Right atrium auricular region (tissue), 2 donors: Measurements from ENCODE around the gene CAPZA1. TPM values are rescaled to one million over a fixed set of nuclear protein-coding genes. Genes with fewer than 3 reads are reported as not detected.

Source experiments
- DNase-seq: peaks from one replicate; pipeline ENCODE4 v3.0.0-alpha.2; 2019; ENCODE audit warnings: low spot score
- H3K27ac ChIP-seq, 2 donors: fragments of 200-600 bp; sonication (generic); 1 replicate in 1 of 2; 2 replicates in 1 of 2; pipeline ENCODE4 v1.5.1; 2016 to 2019
- H3K27me3 ChIP-seq, 2 donors: fragments of 200-600 bp; sonication (generic); one replicate each; pipeline versions ENCODE4 v1.5.1 to v1.6.0; 2017 to 2019
- H3K36me3 ChIP-seq: fragments of 200-600 bp; sonication (generic); one replicate; pipeline ENCODE4 v1.5.1; 2016
- H3K4me1 ChIP-seq, 2 donors: fragments of 200-600 bp; sonication (generic); one replicate each; pipeline versions ENCODE4 v1.5.1 to v1.6.0; 2017 to 2019
- H3K4me3 ChIP-seq, 2 donors: fragments of 200-600 bp; sonication (generic); 1 replicate in 1 of 2; 2 replicates in 1 of 2; pipeline ENCODE4 v1.5.1; 2017 to 2019; ENCODE audit warnings: mild to moderate bottlenecking in 1 of 2, moderate library complexity in 1 of 2
- H3K9me3 ChIP-seq, 2 donors: fragments of 200-600 bp; sonication (generic); one replicate each; pipeline ENCODE4 v1.5.1; 2019
- total RNA-seq, 2 donors: library from RNA; depleted of rRNA; stranded (reverse); fragments of >200 nt; gene quantifications; one replicate each; pipeline ENCODE4 v1.1.0, GENCODE V29; 2016
- TF ChIP-seq, protein P1 (sequence below), 2 donors: fragments of 200-600 bp; sonication (generic); IDR thresholded peaks; one replicate each; pipeline ENCODE4 v1.5.1; 2019; ENCODE audit warnings: antibody characterized with exemption in 2 of 2

Gene CAPZA1
- total RNA-seq, 2 donors from 2014 or later: 29.0 to 46.0 TPM

DNA sequence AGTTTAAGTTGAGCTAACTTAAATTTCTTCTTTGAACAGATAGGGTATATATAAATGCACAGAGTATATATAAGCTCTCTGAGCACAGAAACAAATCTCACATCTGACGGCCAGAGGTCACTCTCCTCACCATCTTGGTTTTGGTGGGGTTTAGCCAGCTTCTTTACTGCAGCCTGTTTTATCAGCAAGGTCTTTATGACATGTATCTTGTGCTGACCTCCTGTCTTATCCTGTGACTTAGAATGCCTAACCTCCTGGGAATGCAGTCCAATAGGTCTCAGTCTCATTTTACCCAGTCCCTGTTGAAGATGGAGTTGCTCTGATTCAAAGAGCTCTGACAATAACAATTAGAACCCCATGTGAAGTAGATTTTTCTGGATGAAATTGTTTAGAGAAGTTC, 53.2 kb downstream of the CAPZA1 start:
- Histone ChIP-seq H3K36me3 (peaks cover 22% of the 10 kb centered on the region), H3K27me3 (no peaks in the 10 kb centered on the region), H3K9me3 (no peaks in the 10 kb centered on the region), H3K4me1 (peaks cover 0 to 22% of the 10 kb centered on the region in 2 donors), H3K27ac (peak overlapping the region in 1 of 2 donors; percentile 79), H3K4me3 (no peak overlapping the region)
- TF ChIP-seq, protein P1, sequence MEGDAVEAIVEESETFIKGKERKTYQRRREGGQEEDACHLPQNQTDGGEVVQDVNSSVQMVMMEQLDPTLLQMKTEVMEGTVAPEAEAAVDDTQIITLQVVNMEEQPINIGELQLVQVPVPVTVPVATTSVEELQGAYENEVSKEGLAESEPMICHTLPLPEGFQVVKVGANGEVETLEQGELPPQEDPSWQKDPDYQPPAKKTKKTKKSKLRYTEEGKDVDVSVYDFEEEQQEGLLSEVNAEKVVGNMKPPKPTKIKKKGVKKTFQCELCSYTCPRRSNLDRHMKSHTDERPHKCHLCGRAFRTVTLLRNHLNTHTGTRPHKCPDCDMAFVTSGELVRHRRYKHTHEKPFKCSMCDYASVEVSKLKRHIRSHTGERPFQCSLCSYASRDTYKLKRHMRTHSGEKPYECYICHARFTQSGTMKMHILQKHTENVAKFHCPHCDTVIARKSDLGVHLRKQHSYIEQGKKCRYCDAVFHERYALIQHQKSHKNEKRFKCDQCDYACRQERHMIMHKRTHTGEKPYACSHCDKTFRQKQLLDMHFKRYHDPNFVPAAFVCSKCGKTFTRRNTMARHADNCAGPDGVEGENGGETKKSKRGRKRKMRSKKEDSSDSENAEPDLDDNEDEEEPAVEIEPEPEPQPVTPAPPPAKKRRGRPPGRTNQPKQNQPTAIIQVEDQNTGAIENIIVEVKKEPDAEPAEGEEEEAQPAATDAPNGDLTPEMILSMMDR (IDR thresholded peaks at IDR 0.05): no peak
- DNase-seq: no peak

DNA sequence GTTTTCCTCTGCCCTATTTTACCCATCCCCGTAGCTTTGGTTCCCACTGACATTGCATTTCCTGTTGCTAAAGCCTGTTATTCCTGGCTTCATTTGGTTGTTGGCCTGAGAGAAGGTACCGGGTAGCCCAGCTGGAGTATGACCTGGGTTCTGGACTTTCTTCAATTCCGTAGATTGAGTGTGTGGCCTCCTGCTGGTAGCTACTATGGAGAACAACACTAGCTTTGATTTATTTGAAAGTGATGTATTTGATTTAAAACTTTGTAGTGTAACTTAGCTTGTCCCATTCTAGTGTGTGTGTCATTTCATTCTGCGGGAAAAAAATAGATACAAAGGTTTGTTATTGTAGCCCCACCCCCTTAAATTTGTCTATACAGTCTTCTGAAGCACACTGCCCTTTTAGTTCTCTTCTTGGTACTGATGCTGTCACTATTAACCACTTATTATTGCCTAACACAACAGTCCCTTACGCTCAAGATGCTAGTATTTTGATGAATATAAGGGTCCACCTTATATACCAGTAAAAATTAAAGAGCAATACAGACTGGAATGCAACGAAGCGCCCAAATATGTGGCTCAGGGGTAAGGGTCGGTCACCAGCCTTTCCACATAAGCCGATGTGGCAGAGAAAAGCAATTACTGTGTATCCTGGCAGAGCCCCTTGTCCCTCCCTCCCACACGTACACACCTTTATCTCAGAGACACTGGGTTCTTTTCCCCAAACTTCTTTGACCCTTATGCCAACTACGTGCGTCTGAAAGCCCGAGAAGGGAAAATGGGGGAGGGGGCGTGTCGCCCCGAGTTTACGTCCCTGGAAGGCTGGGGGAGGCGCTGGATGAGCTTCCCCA, 54.2 kb downstream of the CAPZA1 start:
- Histone ChIP-seq H3K27me3 (no peaks in the 10 kb centered on the region), H3K4me3 (peak overlapping the region; percentile 61 to 81), H3K4me1 (peaks cover 0 to 22% of the 10 kb centered on the region in 2 donors), H3K27ac (peak overlapping the region; percentile 79 to 87), H3K36me3 (peaks cover 12% of the 10 kb centered on the region), H3K9me3 (no peaks in the 10 kb centered on the region)
- no peak for DNase-seq
- TF ChIP-seq, protein P1 (IDR thresholded peaks at IDR 0.05): peak; percentile 24 to 56

DNA sequence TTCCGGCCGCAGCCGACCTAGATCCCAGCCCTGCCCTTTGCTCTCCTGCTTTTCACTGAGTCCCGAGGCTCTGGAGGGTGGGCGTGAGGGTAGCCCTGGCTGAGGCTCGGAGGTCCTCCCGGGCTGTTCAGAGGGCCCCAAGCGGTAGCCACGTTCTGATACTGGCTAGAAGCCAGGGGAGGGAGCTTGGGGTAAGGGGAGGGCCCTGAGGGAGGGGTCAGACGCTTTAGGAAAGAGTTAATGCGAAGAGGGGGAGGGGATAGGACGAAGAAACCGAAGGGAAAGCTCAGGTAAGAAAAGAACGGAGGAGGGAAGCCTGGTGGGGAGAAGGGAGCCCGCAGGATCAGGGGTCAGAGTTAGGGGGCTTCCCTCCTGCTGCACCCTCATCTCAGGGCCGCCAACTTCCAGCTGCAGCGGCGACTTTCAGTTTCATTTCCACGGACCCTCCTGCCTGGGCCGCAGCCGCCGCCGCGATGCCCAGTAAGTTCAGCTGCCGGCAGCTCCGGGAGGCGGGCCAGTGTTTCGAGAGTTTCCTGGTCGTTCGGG, 54.9 kb downstream of the CAPZA1 start, which contains the start of gene MOV10:
TSS of gene MOV10 (plus strand) at position 220 of the 546 bp plus-strand sequence. CDS start at position 474, 254 bp downstream.
- peaks cover 6% of the 10 kb centered on the region for H3K36me3 ChIP-seq
- H3K4me1 ChIP-seq: peaks cover 0 to 22% of the 10 kb centered on the region in 2 donors
- TF ChIP-seq, protein P1 (IDR thresholded peaks at IDR 0.05): no peak
- peak within 1 kb of the TSS; percentile 79 to 87 for H3K27ac ChIP-seq
- no peaks in the 10 kb centered on the region for H3K9me3 ChIP-seq
- DNase-seq: peak; percentile 73
- no peaks in the 10 kb centered on the region for H3K27me3 ChIP-seq
- H3K4me3 ChIP-seq: peak within 1 kb of the TSS; percentile 61 to 81

DNA sequence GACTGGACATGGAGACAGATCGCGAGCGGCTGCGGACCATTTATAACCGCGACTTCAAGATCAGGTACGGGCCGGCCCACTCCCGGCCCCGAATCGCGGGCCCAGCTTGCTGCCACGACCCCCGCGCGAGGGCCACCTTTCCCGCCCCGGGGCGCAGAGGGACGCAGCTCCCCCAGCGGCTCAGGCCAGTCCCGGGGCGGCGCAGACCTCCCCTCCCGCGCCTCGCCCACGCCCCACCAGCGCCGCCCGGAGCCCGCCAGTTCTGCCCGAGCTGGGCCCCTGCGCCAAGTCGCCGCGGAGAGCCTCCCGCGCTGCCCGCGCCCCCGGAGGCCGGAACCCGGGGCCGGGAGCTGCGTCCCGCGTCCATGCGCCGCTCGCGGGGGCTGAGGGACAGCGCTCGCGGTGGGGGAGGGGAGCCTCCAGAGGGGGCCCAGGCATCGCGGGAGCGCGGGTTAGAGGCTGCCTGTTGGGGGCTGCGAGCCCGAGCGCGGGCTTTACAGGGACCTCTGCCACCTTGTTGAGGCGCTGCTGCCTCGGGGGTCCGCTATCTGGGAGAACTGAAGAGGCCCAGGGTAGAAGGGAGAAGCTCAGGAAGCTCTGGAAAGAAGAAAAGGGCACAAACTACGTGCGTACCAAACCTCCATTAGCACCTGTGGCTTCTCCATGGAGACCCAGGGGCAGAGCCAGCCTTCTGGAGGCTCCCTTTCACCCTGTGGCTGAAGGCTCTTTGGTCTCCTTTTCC, 55.5 kb downstream of the CAPZA1 start:
- H3K27ac ChIP-seq: peak overlapping the region; percentile 79 to 87
- no peaks in the 10 kb centered on the region for H3K9me3 ChIP-seq
- peak overlapping the region; percentile 61 to 81 for H3K4me3 ChIP-seq
- DNase-seq: no peak
- TF ChIP-seq, protein P1 (IDR thresholded peaks at IDR 0.05): peak in 1 of 2 donors; percentile 54
- H3K27me3 ChIP-seq: no peaks in the 10 kb centered on the region
- no peaks in the 10 kb centered on the region for H3K36me3 ChIP-seq
- peaks cover 0 to 22% of the 10 kb centered on the region in 2 donors for H3K4me1 ChIP-seq

DNA sequence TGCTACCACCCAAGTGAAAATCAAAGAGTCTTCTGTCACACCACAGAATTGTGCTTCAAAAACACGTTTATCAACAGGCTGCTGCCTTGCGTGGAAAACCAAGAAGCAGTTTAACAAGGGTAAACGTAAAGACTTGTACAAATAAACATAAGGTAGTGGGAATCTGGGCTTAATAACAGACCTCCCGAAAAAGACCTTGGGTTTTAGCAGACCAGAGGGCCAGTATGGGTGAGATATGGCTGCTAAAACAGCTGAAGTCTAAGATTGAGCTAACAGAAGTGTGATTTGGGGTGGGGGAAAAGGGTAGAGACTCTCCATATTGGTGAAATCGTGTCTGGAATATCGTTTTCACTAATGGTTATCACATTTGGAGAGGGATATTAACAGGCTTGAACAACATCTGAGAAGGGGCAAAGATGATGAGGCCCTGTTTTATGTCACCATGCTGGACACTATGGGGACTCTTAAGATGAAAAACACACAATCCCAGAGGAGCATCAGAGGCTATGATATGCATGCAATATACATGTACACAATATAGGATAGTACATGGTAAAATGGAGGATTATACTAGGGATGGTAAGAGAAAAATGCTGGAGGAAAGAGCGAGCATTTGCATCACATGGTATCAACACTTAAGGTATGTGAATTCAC, 56.2 kb downstream of the CAPZA1 start:
- H3K9me3 ChIP-seq: no peaks in the 10 kb centered on the region
- H3K27ac ChIP-seq: peak overlapping the region; percentile 79 to 87
- no peaks in the 10 kb centered on the region for H3K36me3 ChIP-seq
- TF ChIP-seq, protein P1 (IDR thresholded peaks at IDR 0.05): no peak
- H3K4me1 ChIP-seq: peaks cover 0 to 22% of the 10 kb centered on the region in 2 donors
- no peak for DNase-seq
- H3K27me3 ChIP-seq: no peaks in the 10 kb centered on the region
- peak overlapping the region; percentile 61 to 81 for H3K4me3 ChIP-seq
